Stimulated activated CD4-positive, alpha-beta T cell treated with anti-CD3 and anti-CD28 coated beads, Interleukin-1b, Interleukin-23, amount 100 ng/mL, for 1 hour (primary cell): Measurements from ENCODE around the gene CHST5.
"Not testable (repeated sequence)": the region's sequence is repeated elsewhere in the genome, so short reads cannot be mapped to it uniquely, and the experiment has no call there.

Experiments
- DNase-seq, 2 donors: peaks; one replicate each; pipeline ENCODE4 v3.0.0-alpha.2; 2020; ENCODE audit warnings: low read depth in 2 of 2

The CHST5 gene

DNA sequence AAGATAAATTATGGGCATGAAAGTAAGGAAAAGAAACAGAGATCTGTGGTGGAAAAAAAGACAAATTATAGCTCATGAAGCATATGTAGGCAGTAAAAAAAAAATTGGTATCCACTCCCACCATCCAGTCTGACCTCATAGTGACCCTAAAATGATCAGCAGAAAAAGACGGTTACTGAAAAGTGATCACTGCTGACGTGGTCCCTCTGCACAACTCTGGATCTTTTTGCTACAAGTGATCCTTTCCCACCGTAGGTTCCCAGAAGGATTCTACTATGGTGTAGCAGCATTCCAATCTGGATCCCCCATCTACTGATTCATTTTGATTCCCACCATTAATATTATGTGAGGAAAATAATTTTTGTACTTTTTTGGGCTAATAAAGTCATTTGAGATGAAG, 29.8 kb downstream of the CHST5 start:
- no peak for DNase-seq

GRCh38 chr16:75503801-75504200, 32.1 kb downstream of the CHST5 start:
- DNase-seq = no peak

- DNase-seq = no peak
Observed at GRCh38 chr16:75502916-75503605, 32.8 kb downstream of the CHST5 start.

DNA sequence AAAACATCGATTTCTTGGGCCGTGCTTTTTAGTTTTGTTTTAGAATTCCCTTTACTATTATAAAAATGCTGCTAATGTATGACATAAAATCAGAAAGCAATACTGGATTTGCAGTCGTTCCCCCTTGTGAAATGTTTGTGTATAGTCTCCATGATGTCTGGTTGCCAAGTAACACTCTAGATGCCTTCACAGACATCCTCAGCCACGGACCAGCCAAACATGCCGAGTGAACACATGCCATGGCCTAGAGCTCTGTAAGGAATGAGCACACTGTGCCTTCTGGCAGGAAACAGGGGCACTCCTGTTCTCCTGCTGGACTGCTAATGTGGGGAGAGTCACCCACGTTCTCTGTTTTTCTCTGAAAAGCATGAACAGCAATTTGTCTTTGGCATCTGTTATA, 34.1 kb downstream of the CHST5 start:
- not testable (repeated sequence) for DNase-seq

- DNase-seq = no peak
Observed at GRCh38 chr16:75501359-75501758, 34.5 kb downstream of the CHST5 start.

DNA sequence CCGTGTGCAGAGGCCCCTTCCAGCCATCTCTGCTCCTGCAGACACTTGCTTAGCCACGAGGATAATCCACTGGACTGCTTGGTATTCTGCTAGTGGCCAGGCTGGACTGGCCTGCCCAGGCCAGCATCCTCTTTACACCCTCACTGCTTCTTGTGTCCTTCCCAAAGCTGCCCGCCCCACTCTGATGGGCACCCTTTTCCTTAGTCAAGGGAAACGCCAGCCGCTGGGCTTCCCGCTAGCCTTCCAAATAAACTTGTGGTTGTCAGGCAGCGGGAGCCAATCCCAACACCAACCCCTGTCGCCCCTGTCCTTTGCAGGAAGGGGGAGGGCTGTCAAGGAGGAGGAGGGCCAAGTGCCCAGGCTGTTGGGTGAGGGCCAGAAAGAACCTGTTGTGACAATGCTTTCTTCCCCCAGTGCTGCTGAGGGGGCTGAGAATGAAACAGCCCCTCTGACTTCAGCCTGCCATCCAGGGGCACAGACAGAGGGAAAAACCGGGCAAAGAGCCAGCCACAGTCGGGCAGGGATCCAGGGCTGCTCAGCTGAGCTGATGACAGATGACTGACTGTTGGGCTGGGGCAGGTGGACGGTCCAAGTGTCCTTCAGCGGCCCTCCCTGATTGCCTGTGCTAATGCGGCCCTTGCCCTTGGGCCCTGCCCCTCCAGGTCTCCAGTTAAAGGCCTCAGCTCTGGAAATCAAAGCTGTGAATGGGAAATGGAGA, 37.1 kb downstream of the CHST5 start:
- DNase-seq = not testable (repeated sequence)

GRCh38 chr16:75497558-75497957, 38.4 kb downstream of the CHST5 start:
- DNase-seq = no peak

DNA sequence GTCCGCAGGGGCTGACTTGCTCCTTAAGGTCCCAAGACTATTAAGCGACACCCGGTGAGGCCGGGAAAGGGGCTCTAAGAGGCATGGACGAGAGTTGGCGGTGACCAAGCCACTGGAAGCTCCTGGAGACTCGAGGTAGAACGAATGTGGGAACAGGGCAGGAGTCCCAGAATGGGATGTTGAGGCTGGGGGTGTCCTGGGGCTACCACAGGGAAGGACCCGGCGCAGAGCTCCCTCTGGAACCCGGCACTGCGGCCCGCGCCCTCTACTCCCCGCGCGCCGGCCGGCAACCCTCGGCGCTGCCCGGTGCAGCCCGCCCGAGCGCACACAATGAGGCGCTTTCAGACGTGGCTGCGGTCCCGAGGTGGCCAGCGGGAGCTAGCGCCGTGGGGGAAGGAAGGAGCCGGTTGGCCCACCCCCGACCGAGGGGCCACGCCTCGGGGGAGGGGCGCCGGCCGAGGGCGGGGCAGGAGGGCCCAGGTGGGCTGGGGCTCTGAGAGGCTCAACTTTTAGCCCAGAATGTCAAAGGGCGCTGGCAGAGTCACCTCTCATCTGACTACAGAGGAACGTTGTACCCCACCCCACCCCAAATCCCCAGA, 40.7 kb downstream of the CHST5 start, which contains the start of gene CHST6:
CHST6 (minus strand) TSS at position 366 of the 599 bp plus-strand sequence. CDS start 15,613 bp downstream, outside the sequence.
- peak in 1 of 2 donors; percentile 9 for DNase-seq

DNA sequence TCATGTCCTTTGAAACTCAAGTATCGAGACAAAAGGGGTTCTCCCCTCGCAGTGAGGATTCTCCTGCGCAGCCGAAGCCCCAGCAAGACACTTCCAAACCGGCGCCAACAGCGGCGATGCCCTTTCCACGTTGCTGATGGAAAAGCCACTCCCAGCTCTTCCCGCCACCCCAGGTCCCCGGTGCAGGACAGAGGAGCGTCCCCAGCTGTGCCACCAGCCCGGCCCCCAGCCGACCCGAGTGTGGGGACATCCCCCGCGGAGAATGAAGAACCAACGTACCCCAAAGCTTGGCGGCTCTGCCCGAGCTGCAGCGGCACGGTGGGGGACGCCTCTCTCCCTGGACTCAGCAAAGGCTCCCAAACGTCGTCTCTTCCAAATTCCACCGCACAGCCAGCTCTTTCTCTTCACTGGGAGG, 41.2 kb downstream of the CHST5 start:
- no peak for DNase-seq

- no peak for DNase-seq
Observed at GRCh38 chr16:75494184-75494583, 41.7 kb downstream of the CHST5 start.

- no peak for DNase-seq
Observed at GRCh38 chr16:75491876-75492275, 44.0 kb downstream of the CHST5 start.

GRCh38 chr16:75488322-75488721, 47.6 kb downstream of the CHST5 start:
- DNase-seq = no peak

GRCh38 chr16:75486676-75487313, 49.1 kb downstream of the CHST5 start:
- no peak for DNase-seq

DNA sequence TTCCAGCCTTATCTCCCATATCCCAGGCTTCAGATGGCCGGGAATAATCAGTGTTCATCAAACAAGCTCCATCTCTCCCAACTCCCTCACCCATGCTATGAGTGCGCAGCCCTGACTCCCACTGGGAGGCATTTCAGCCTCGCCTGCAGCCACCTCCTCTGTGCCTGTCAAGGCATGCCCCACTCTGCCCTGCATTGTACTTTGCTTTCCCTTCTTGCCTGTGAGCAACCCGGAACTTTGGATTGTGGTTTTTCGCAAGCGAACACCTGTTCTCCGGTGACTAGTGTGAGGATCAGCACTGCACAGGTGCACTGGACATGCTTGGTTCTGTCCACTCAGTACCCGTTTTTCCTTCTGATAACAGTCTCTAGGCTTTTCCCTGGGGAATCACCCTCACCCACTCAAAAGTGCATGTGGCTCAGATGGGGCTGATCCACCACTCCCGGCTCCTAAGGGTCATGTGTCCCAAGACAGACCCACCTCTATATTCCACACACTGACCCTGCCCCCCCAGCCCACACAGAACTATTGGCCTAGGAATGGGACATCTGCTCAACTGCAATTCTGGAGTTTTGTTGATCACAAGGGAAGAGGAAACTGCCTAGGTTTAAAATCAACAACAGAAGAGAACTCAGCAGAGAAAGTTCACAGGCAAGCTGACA, 49.8 kb downstream of the CHST5 start:
- DNase-seq = no peak

- no peak for DNase-seq
Observed at GRCh38 chr16:75485230-75486013, 50.5 kb downstream of the CHST5 start.

DNA sequence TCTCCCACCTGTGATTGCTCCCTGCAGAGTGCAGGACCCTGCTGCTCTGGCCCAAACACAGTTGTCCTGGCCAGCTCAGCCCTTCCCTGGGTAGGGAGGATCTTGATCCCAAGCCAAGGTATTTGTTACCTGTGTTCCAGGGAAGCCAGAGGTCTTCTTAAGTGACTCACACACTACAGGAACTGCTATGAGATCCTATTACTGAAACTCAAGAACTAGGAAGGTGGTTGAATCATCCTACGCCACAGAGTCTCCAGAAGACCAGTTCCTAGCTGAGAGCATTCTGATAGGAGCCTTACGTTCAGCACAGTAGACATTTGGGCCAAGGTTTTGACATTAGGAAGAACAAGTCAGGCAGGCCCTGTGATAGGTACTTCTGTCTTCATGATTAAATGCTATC, 52.7 kb downstream of the CHST5 start:
- DNase-seq = no peak

DNA sequence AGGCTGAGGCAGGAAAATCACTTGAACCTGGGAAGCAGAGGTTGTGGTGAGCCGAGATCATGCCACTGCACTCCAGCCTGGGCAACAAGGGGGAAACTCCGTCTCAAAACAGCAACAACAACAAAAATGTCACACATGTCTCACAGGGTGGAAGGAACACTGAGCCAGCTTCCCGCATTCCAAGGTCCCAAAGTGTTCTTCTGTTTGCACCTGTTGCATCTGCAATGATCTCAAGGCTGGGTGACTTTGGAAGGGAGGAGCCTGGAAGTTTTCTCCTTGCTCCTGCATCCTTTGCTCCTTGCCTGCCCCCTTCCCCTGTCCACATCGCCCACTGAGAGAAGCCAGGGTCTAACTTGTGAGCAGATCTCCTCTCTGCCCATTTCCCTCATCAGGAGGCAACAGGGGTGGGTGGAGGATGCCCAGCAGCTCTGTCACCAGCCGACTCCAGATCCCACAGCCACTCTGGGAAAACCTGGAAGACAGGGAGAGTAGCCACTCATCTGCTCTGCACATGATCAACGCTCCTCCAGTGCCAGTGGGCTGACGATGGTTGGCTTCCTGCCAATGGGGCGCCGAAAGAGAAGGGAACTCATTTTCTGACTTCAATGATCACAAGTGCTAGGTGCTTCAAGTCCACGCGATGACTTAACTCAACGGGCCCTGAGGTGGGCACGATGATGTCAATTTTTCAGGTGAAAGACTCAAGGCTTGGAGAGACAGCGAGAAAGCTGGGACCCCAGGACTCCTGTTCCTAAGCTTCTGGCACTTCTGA, 53.3 kb downstream of the CHST5 start:
- DNase-seq = no peak

DNA sequence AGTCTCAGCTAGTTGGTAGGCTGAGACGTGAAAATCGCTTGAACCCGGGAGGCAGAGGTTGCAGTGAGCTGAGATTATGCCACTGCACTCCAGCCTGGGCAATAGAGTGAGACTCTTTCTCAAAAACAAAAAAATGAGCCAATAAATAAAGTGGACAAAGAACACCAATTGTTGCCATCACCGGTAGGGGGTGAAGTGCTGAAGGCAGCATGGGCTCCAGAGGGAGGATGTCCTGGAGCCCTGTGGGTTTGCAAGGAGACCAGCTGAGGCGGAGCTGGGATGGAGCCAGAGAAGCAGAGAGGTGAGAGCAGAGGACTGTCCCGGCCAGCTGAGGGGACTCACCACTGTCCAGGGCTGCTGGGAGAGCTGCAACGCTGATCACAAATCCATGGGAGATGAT, 54.4 kb downstream of the CHST5 start:
- no peak for DNase-seq

DNA sequence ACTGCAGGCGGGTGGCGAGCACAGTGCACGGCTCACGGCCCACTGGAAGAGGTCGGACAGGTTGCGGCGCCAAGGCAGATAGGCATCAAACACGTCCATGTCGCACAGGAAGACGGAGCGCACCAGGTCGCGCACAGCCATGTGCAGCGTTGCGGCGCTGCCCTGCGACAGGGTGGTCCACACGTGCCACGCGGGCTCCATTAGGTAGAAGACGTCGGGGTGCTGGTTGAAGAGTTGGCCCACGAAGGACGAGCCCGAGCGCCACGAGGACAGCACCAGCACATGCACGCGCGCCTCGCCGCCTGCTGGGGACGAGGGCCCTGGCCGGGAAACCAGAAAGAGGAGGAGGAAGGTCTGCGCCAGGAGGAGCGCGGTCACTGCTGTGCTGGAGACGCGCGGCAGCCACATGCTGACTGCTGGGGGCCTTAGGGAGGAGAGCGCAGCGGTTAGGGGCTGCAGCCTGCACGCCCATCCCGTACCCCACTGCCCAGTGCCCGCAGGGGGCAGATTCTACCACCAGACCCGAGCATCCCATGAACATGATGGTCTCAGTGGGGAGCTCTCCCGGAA, 56.4 kb downstream of the CHST5 start:
- no peak for DNase-seq
